Prostate gland (tissue), 2 donors: ENCODE data around the gene CA12. TPM values are rescaled to one million over a fixed set of nuclear protein-coding genes. Genes with fewer than 3 reads are reported as not detected.

Experiments used
- DNase-seq: peaks from one replicate; pipeline ENCODE4 v3.0.0-alpha.2; 2019; ENCODE audit warnings: low spot score
- H3K27ac ChIP-seq, 2 donors: fragments of 200-600 bp; sonication (generic); 2 replicates each; pipeline ENCODE4 v1.5.1; 2017 to 2019
- H3K27me3 ChIP-seq: fragments of 200-600 bp; sonication (generic); replicated peaks from 2 replicates; pipeline ENCODE4 v1.5.1; 2019; ENCODE audit not compliant: insufficient read depth
- H3K36me3 ChIP-seq, 2 donors: fragments of 200-600 bp; sonication (generic); 1 replicate in 1 of 2; 2 replicates in 1 of 2; pipeline versions ENCODE4 v1.5.1 to v1.8.1; 2017 to 2019
- H3K4me1 ChIP-seq: fragments of 200-600 bp; sonication (generic); replicated peaks from 2 replicates; pipeline ENCODE4 v1.5.1; 2019
- H3K4me3 ChIP-seq, 2 donors: fragments of 200-600 bp; sonication (generic); 2 replicates each; pipeline ENCODE4 v1.5.1; 2017 to 2019
- H3K9me3 ChIP-seq: fragments of 200-600 bp; sonication (generic); 2 replicates; pipeline ENCODE4 v1.5.1; 2017
- CTCF ChIP-seq, 4 experiments: fragments of 200-600 bp in 2 of 4; fragments of 450-650 bp in 2 of 4; sonication (generic) in 2 of 4; IDR thresholded peaks; 1 replicate in 3 of 4; 2 replicates in 1 of 4; pipeline ENCODE4 v1.5.1; 2016 to 2019; ENCODE audit warnings: antibody characterized with exemption in 4 of 4, mild to moderate bottlenecking in 2 of 4, moderate library complexity in 2 of 4
- POLR2A ChIP-seq: fragments of 450-650 bp; IDR thresholded peaks from one replicate; pipeline ENCODE4 v1.6.1; 2016; ENCODE audit warnings: antibody characterized with exemption, mild to moderate bottlenecking
- POLR2AphosphoS5 ChIP-seq: sonication (generic); formaldehyde crosslinking; IDR thresholded peaks from one replicate; pipeline ENCODE4 v1.6.1; 2017; ENCODE audit warnings: antibody characterized with exemption
- WGBS: methylation state at CpG from one replicate; pipeline ENCODE4 v1.1.5; 2018; 5-methylcytosine and 5-hydroxymethylcytosine counted together
- intact Hi-C: fragments of 100-400 bp; cut with DNase I; formaldehyde crosslinking; loops from one replicate; pipeline ENCODE4 v1.14.2; 2022
- total RNA-seq, 2 donors: library from RNA; depleted of rRNA; stranded (reverse); fragments of >200 nt; gene quantifications; one replicate each; pipeline ENCODE4 v1.1.0, GENCODE V29; 2016

Gene CA12
- total RNA-seq, 2 donors from 2014 or later, result 3.0 to 9.5 TPM

- intact Hi-C loops, result no loop called here
- Histone ChIP-seq H3K9me3 (no peaks in the 10 kb centered on the region), H3K36me3 (no peaks in the 10 kb centered on the region), H3K4me3 (no peak overlapping the region), H3K27me3 (no peaks in the 10 kb centered on the region), H3K27ac (no peak overlapping the region), H3K4me1 (no peaks in the 10 kb centered on the region)
- WGBS, result 56% methylated on average over 11 of the region's 11 CpGs
- DNase-seq, result no peak
- TF ChIP-seq POLR2AphosphoS5, result no peak
- TF ChIP-seq CTCF (IDR thresholded peaks at IDR 0.05), result no peak
- TF ChIP-seq POLR2A, result no peak
Measured at GRCh38 chr15:63364399-63365272, 17.0 kb downstream of the CA12 start.

GRCh38 chr15:63363292-63363691 is 18.4 kb downstream of the CA12 start:
- H3K4me1 ChIP-seq, result no peaks in the 10 kb centered on the region
- no peak overlapping the region for H3K27ac ChIP-seq
- 92% methylated on average over 2 of the region's 2 CpGs for WGBS

DNA sequence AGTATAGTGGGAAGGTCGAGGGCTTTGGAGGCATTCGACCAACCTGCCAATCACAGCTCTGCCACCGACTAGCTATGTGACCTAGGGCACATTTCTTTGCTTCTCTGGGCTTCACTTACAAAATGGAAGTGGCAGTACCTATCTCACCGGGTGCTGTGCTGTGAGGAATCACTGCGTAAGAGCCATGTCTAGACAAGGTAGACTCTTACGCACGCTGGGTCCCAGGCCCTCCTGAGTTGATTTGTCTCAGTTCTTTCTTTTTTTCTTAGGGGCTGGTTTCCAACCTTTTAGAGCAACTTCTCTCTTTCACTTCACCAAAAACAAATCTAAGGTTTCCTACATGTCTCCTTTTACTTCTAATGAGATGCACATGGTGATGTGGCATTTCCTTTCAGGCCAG is 18.8 kb downstream of the CA12 start:
- H3K4me1 ChIP-seq, result no peaks in the 10 kb centered on the region
- TF ChIP-seq POLR2A (no peak), CTCF (IDR thresholded peaks at IDR 0.05) (no peak)
- DNase-seq, result no peak
- intact Hi-C loops, result no loop called here
- no peaks in the 10 kb centered on the region for H3K36me3 ChIP-seq
- H3K9me3 ChIP-seq, result no peaks in the 10 kb centered on the region
- WGBS, result 90% methylated on average over 7 of the region's 7 CpGs
- no peak overlapping the region for H3K27ac ChIP-seq
- no peak overlapping the region for H3K4me3 ChIP-seq
- H3K27me3 ChIP-seq, result no peaks in the 10 kb centered on the region

More at GRCh38 chr15:63363292-63363691, 18.4 kb downstream of the CA12 start:
- H3K36me3 ChIP-seq, result no peaks in the 10 kb centered on the region
- no peaks in the 10 kb centered on the region for H3K9me3 ChIP-seq
- intact Hi-C loops, result no loop called here
- H3K4me3 ChIP-seq, result no peak overlapping the region
- TF ChIP-seq CTCF (IDR thresholded peaks at IDR 0.05), result no peak
- TF ChIP-seq POLR2AphosphoS5, result no peak
- no peaks in the 10 kb centered on the region for H3K27me3 ChIP-seq
- no peak for DNase-seq

DNA sequence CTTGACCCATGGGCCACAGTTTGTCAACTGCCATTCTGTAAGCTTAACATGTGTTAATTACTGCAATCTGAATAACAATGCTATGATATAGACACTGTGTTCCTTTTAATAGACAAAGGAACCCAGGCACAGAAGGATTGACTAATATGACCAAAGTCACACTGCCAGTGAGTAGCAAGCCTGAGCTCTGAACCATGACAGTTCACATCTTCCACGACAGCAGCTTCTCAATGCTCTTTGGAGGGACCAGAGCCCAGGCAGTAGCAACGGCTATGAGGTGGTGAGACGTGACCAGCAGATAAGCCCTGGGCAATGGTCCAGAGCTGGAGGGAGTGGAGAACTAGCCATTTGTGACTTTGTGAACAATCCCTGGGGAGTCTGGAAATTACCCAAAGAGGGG is 19.4 kb downstream of the CA12 start:
- no peaks in the 10 kb centered on the region for H3K36me3 ChIP-seq
- H3K27ac ChIP-seq, result no peak overlapping the region
- no peaks in the 10 kb centered on the region for H3K4me1 ChIP-seq
- TF ChIP-seq CTCF (IDR thresholded peaks at IDR 0.05) (no peak), POLR2AphosphoS5 (no peak), POLR2A (no peak)
- no peaks in the 10 kb centered on the region for H3K27me3 ChIP-seq
- 77% methylated on average over 3 of the region's 3 CpGs for WGBS
- no peak overlapping the region for H3K4me3 ChIP-seq
- H3K9me3 ChIP-seq, result no peaks in the 10 kb centered on the region
- intact Hi-C loops, result no loop called here
- DNase-seq, result no peak

GRCh38 chr15:63360170-63360569 is 21.5 kb downstream of the CA12 start:
- H3K27me3 ChIP-seq, result no peaks in the 10 kb centered on the region
- intact Hi-C loops, result no loop called here
- H3K27ac ChIP-seq, result no peak overlapping the region
- 41% methylated on average over 4 of the region's 4 CpGs for WGBS
- DNase-seq, result no peak
- no peaks in the 10 kb centered on the region for H3K4me1 ChIP-seq
- no peaks in the 10 kb centered on the region for H3K36me3 ChIP-seq
- no peak overlapping the region for H3K4me3 ChIP-seq
- TF ChIP-seq POLR2AphosphoS5 (no peak), POLR2A (no peak), CTCF (IDR thresholded peaks at IDR 0.05) (no peak)
- no peaks in the 10 kb centered on the region for H3K9me3 ChIP-seq
